IgD-negative memory B cell (primary cell): ENCODE measurements around the gene DNAJC1. TPM values are rescaled to one million over a fixed set of nuclear protein-coding genes. Genes with fewer than 3 reads are reported as not detected.
"Not testable (repeated sequence)": the region's sequence is repeated elsewhere in the genome, so short reads cannot be mapped to it uniquely, and the experiment has no call there.

Source experiments
- H3K27ac Mint-ChIP-seq, 3 donors: one replicate each; pipeline ENCODE4 v1.8.0; 2020 to 2022; ENCODE audit warnings: mild to moderate bottlenecking in 3 of 3, mixed read lengths in 3 of 3, moderate library complexity in 1 of 3
- H3K27me3 Mint-ChIP-seq: one replicate; pipeline ENCODE4 v1.8.0; 2021; ENCODE audit warnings: mixed read lengths
- H3K36me3 Mint-ChIP-seq: one replicate; pipeline ENCODE4 v1.8.0; 2020; ENCODE audit warnings: mild to moderate bottlenecking, mixed read lengths
- H3K4me1 Mint-ChIP-seq, 3 donors: one replicate each; pipeline ENCODE4 v1.8.0; 2020 to 2022; ENCODE audit warnings: mixed read lengths in 3 of 3, mild to moderate bottlenecking in 1 of 3
- H3K4me3 Mint-ChIP-seq, 4 donors: one replicate each; pipeline ENCODE4 v1.8.0; 2020 to 2022; ENCODE audit warnings: mild to moderate bottlenecking in 4 of 4, mixed read lengths in 4 of 4, moderate library complexity in 3 of 4
- H3K9me3 Mint-ChIP-seq, 3 donors: one replicate each; pipeline ENCODE4 v1.8.0; 2020 to 2021; ENCODE audit warnings: mixed read lengths in 3 of 3, mild to moderate bottlenecking in 1 of 3
- polyA plus RNA-seq: library from polyadenylated mRNA; unstranded; fragments of 300-500 nt; fragmentation: Illumina TruSeq; gene quantifications from one replicate; pipeline ENCODE4 v1.2.3, GENCODE V29; 2021

Gene DNAJC1
- polyA plus RNA-seq, 1 donor from 2014 or later, result 17.9 TPM

GRCh38 chr10:21824409-21824808 lies 179.1 kb downstream of the DNAJC1 start:
- Mint-ChIP-seq H3K36me3 (peaks cover 14% of the 10 kb centered on the region), H3K9me3 (peaks cover 11 to 30% (median 21%) of the 10 kb centered on the region in 3 donors), H3K4me3 (no peak overlapping the region), H3K27me3 (no peaks in the 10 kb centered on the region), H3K4me1 (no peaks in the 10 kb centered on the region), H3K27ac (no peak overlapping the region)

- Mint-ChIP-seq H3K4me1 (no peaks in the 10 kb centered on the region), H3K4me3 (no peak overlapping the region), H3K27ac (no peak overlapping the region), H3K9me3 (peaks cover 10 to 30% (median 21%) of the 10 kb centered on the region in 3 donors), H3K27me3 (no peaks in the 10 kb centered on the region), H3K36me3 (peaks cover 14% of the 10 kb centered on the region)
Measured at GRCh38 chr10:21823617-21824016, 179.9 kb downstream of the DNAJC1 start.

GRCh38 chr10:21822273-21822672 lies 181.3 kb downstream of the DNAJC1 start:
- not testable (repeated sequence) for H3K27me3 Mint-ChIP-seq, H3K27ac Mint-ChIP-seq, H3K4me1 Mint-ChIP-seq, H3K4me3 Mint-ChIP-seq
- Mint-ChIP-seq H3K36me3 (peaks cover 16% of the 10 kb centered on the region), H3K9me3 (peaks cover 10 to 20% (median 11%) of the 10 kb centered on the region in 3 donors)

DNA sequence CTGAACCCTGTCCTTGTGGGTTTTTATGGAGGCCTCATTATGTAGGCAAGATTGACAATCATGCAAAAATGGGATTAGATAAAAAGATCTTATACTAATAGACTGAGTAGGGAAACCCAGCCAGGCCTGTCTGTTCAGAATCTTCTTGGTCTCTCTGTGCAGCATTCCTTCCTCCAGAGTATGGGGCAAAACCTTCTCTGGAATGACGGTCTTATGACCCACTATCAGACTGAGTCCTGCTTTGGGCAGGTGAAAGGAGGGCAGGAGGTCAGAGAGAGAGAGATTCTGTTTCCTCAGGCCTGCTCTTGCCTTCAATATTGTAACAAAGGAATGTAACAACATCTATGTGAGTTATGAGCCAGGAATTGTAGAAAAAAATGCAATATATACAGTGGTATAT lies 182.6 kb downstream of the DNAJC1 start:
- Mint-ChIP-seq H3K27me3 (no peaks in the 10 kb centered on the region), H3K36me3 (peaks cover 19% of the 10 kb centered on the region), H3K4me1 (no peaks in the 10 kb centered on the region), H3K4me3 (no peak overlapping the region), H3K9me3 (peaks cover 8 to 10% (median 10%) of the 10 kb centered on the region in 3 donors), H3K27ac (no peak overlapping the region)

DNA sequence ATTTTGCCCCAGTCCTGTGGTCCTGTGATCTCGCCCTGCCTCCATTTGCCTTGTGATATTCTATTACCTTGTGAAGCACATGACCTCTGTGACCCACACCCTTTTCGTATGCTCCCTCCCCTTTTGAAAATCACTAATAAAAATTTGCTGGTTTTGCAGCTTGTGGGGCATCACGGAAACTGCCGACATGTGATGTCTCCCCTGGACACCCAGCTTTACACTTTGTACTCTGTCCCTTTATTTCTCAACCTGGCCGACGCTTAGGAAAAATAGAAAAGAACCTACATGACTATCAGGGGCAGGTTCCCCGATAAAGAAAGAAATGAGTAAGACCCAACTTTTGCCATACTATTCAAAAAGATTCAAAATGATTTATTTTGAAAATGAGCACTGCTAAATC lies 185.1 kb downstream of the DNAJC1 start:
- peaks cover 0 to 10% (median 9%) of the 10 kb centered on the region in 3 donors for H3K4me1 Mint-ChIP-seq
- H3K36me3 Mint-ChIP-seq, H3K27ac Mint-ChIP-seq, H3K27me3 Mint-ChIP-seq, H3K9me3 Mint-ChIP-seq, H3K4me3 Mint-ChIP-seq: not testable (repeated sequence)

- H3K36me3 Mint-ChIP-seq, result peaks cover 10% of the 10 kb centered on the region
- H3K4me1 Mint-ChIP-seq, result peaks cover 0 to 10% (median 9%) of the 10 kb centered on the region in 3 donors
- peaks cover under 1 to 13% (median 4%) of the 10 kb centered on the region in 3 donors for H3K9me3 Mint-ChIP-seq
- H3K27me3 Mint-ChIP-seq, result no peaks in the 10 kb centered on the region
- no peak overlapping the region for H3K4me3 Mint-ChIP-seq
- no peak overlapping the region for H3K27ac Mint-ChIP-seq
Measured at GRCh38 chr10:21814866-21815265, 188.7 kb downstream of the DNAJC1 start.

- Mint-ChIP-seq H3K36me3 (peaks cover 10% of the 10 kb centered on the region), H3K27me3 (no peaks in the 10 kb centered on the region), H3K4me3 (no peak overlapping the region), H3K4me1 (peaks cover 0 to 10% (median 9%) of the 10 kb centered on the region in 3 donors), H3K27ac (no peak overlapping the region), H3K9me3 (peaks cover 0 to 13% (median 4%) of the 10 kb centered on the region in 3 donors)
Measured at GRCh38 chr10:21813946-21814345, 189.6 kb downstream of the DNAJC1 start.

- H3K4me3 Mint-ChIP-seq, result no peak overlapping the region
- no peak overlapping the region for H3K27ac Mint-ChIP-seq
- peaks cover 0 to 13% (median 4%) of the 10 kb centered on the region in 3 donors for H3K9me3 Mint-ChIP-seq
- peaks cover 0 to 10% (median 9%) of the 10 kb centered on the region in 3 donors for H3K4me1 Mint-ChIP-seq
- H3K36me3 Mint-ChIP-seq, result peaks cover 5% of the 10 kb centered on the region
- H3K27me3 Mint-ChIP-seq, result no peaks in the 10 kb centered on the region
Measured at GRCh38 chr10:21811245-21811585, 192.3 kb downstream of the DNAJC1 start.

GRCh38 chr10:21810582-21811244 lies 192.8 kb downstream of the DNAJC1 start:
- Mint-ChIP-seq H3K27ac (no peak overlapping the region), H3K4me1 (peaks cover 0 to 10% (median 9%) of the 10 kb centered on the region in 3 donors), H3K36me3 (peaks cover 2% of the 10 kb centered on the region), H3K27me3 (no peaks in the 10 kb centered on the region), H3K4me3 (no peak overlapping the region), H3K9me3 (peaks cover 0 to 13% (median 4%) of the 10 kb centered on the region in 3 donors)

GRCh38 chr10:21808550-21808949 lies 195.0 kb downstream of the DNAJC1 start:
- peaks cover 0 to 4% (median 0%) of the 10 kb centered on the region in 3 donors for H3K9me3 Mint-ChIP-seq
- H3K27ac Mint-ChIP-seq, result no peak overlapping the region
- no peak overlapping the region for H3K4me3 Mint-ChIP-seq
- no peaks in the 10 kb centered on the region for H3K27me3 Mint-ChIP-seq
- no peaks in the 10 kb centered on the region for H3K4me1 Mint-ChIP-seq
- no peaks in the 10 kb centered on the region for H3K36me3 Mint-ChIP-seq

DNA sequence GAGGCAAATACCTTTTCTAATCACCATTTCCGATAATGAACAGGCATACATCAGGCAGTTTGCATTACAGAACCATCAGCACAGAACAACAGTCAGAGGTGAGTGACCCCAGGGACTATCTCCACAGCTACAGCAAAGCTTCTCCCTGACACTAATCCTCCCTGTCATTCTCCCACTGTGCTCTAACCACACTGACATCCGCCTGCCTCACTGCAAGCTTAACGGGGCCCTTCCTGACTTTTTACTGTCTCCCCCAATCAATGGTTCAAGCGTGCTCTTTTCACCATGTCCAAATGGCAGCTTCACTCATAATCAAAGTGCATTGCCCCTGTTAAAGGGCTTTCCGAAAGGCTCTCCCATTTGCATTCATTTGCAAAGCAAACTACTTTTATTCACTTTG lies 196.3 kb downstream of the DNAJC1 start:
- peaks cover 2 to 8% (median 3%) of the 10 kb centered on the region in 3 donors for H3K9me3 Mint-ChIP-seq
- no peaks in the 10 kb centered on the region for H3K4me1 Mint-ChIP-seq
- H3K27me3 Mint-ChIP-seq, result no peaks in the 10 kb centered on the region
- H3K27ac Mint-ChIP-seq, result peak overlapping the region in 1 of 3 donors; percentile 78
- peaks cover 2% of the 10 kb centered on the region for H3K36me3 Mint-ChIP-seq
- no peak overlapping the region for H3K4me3 Mint-ChIP-seq

DNA sequence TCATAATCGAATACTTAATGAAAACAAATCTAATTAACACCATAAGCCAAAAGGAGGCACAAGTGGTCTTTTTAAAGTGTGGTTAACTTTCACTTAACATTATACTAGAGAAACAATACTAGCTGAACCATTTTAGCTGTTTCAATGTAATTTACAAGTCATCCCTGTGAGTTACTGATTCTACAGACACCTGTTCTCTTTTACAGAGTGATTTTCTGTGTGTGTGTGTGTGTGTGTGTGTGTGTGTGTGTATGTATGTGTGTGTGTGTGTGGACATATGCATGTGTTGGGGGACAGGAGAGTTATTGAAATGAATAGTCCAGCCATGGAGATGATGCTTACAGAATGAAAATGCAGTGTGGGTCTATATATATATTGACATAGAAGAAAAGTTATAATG lies 200.2 kb downstream of the DNAJC1 start:
- peaks cover 8% of the 10 kb centered on the region for H3K36me3 Mint-ChIP-seq
- no peaks in the 10 kb centered on the region for H3K27me3 Mint-ChIP-seq
- H3K4me3 Mint-ChIP-seq, result no peak overlapping the region
- no peaks in the 10 kb centered on the region for H3K4me1 Mint-ChIP-seq
- peaks cover 2 to 11% (median 3%) of the 10 kb centered on the region in 3 donors for H3K9me3 Mint-ChIP-seq
- H3K27ac Mint-ChIP-seq, result no peak overlapping the region

DNA sequence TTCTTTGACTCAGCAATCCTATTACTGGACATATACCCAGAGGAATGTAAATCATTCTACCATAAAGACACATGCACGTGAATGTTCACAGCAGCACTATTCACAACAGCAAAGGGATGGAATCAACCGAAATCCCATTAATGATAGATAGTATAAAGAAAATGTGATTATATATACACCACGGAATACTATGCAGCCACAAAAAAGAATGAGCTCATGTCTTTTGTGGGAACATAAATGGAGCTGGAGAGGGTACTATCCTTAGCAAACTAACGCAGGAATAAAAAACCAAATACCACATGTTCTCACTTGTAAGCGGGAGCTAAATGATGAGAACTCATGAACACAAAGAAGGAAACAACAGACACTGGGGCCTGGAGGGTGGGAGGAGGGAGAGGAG lies 201.9 kb downstream of the DNAJC1 start:
- Mint-ChIP-seq H3K4me3 (no peak overlapping the region), H3K27ac (no peak overlapping the region), H3K9me3 (peaks cover 2 to 11% (median 4%) of the 10 kb centered on the region in 3 donors), H3K36me3 (peaks cover 13% of the 10 kb centered on the region), H3K27me3 (no peaks in the 10 kb centered on the region), H3K4me1 (peaks cover 0 to 1% (median 0%) of the 10 kb centered on the region in 3 donors)

DNA sequence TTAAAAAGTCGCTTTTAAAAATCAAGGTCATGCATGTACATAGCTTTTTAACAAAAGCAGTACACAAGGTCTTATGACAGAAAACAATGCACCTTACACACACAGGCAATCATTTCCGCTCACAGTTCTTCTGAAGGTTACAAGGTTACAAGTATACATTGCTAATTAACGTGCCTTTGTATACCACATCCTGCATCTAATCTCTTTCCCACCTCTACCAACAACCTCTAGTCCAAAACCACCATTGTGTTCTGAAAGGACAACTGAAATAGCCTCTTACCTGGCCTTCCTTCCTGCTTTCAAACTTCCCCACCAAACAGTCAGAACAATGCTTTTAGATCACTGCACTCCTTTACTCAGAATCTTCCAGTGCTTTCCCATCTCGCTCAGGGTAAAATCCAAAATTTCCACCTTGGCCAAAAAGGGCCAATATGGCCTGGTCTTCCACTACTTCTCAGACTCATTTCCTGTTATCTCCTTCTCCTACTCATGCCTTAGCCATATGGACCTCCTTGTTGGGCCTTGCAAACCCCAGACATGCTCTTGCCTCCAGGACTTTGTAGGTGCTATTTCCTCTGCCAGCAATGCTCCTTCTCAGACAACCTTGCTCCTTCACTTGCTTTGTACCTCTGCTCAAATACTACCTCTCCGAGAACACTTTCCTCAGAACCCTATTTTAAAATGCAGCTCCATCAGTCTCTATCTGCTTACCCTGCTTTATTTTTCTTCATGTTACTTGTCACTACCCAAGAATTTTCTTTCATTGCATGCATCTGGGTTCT lies 205.4 kb downstream of the DNAJC1 start:
- peaks cover 2 to 11% (median 4%) of the 10 kb centered on the region in 3 donors for H3K9me3 Mint-ChIP-seq
- no peak overlapping the region for H3K4me3 Mint-ChIP-seq
- H3K4me1 Mint-ChIP-seq, result peaks cover 0 to 1% (median 0%) of the 10 kb centered on the region in 3 donors
- peaks cover 13% of the 10 kb centered on the region for H3K36me3 Mint-ChIP-seq
- H3K27ac Mint-ChIP-seq, result no peak overlapping the region
- no peaks in the 10 kb centered on the region for H3K27me3 Mint-ChIP-seq

- Mint-ChIP-seq H3K4me1 (peaks cover 0 to 1% (median 0%) of the 10 kb centered on the region in 3 donors), H3K9me3 (peaks cover 2 to 10% (median 4%) of the 10 kb centered on the region in 3 donors), H3K4me3 (no peak overlapping the region), H3K27ac (no peak overlapping the region), H3K27me3 (no peaks in the 10 kb centered on the region), H3K36me3 (peaks cover 11% of the 10 kb centered on the region)
Measured at GRCh38 chr10:21797533-21797932, 206.0 kb downstream of the DNAJC1 start.
